NCI-H2196 treated with DMSO at 0.1 percent for 48 hours (cell line): ENCODE measurements around the gene NARS2.
"Not testable (repeated sequence)": the region's sequence is repeated elsewhere in the genome, so short reads cannot be mapped to it uniquely, and the experiment has no call there.

ENCODE experiments used
- DNase-seq: peaks from one replicate; lab custom pipeline; 2025; ENCODE audit not compliant: unreplicated experiment; lab: John Stamatoyannopoulos, UW

NARS2 gene

DNA sequence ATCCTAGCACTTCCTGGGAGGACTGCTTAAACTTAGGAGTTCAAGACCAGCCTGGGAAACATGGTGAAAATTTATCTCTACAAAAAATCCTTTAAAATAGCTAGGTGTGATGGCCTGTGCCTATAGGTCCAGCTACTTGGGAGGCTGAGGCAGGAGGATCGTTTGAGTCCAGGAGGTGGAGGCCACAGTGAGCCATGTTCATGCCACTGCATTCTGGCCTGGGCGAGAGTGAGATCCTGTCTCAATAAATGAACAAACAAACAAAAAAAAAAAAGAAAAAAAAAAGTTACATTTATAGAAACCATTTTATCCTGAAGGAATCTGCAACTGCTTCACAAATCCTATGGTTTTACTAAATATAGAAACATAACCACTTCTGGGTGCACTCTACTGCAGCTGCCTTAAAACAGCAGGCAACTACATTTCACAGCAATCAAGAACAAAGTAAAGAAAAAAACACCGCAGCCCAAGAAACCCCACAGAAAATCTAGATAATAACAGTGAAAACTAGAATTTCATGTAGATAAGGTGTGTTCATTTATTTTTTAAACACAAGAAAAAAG is 81.2 kb downstream of the NARS2 start:
- no peak for DNase-seq

- no peak for DNase-seq
These were observed 81.7 kb downstream of the NARS2 start for GRCh38 chr11:78492973-78493372.

- DNase-seq: no peak
These were observed 85.5 kb downstream of the NARS2 start for GRCh38 chr11:78489184-78489583.

GRCh38 chr11:78478536-78478935 is 96.1 kb downstream of the NARS2 start:
- DNase-seq: no peak

GRCh38 chr11:78476066-78476465 is 98.6 kb downstream of the NARS2 start:
- no peak for DNase-seq

- DNase-seq: no peak
These were observed 100.2 kb downstream of the NARS2 start for GRCh38 chr11:78474451-78474850.

- no peak for DNase-seq
These were observed 101.8 kb downstream of the NARS2 start for GRCh38 chr11:78472905-78473304.

DNA sequence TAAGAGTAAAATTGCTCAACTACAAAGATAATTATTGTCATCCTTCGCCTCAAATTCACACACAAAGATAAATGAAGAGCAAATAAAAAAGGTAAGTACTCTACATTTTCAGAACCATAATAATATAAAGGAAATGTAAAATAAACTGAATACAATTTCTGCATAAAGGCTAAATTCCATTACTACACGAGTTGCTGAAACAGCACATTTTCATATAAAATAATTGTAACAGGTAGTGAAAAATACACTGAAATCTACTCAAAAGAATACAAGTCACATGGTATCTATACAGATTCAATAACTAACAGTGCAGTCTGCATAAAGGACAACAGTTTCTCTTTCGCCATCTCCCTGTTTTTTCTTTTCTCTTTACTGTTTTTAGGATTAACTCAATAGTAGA is 102.3 kb downstream of the NARS2 start:
- DNase-seq: no peak

- DNase-seq: no peak
These were observed 103.7 kb downstream of the NARS2 start for GRCh38 chr11:78470861-78471442.

DNA sequence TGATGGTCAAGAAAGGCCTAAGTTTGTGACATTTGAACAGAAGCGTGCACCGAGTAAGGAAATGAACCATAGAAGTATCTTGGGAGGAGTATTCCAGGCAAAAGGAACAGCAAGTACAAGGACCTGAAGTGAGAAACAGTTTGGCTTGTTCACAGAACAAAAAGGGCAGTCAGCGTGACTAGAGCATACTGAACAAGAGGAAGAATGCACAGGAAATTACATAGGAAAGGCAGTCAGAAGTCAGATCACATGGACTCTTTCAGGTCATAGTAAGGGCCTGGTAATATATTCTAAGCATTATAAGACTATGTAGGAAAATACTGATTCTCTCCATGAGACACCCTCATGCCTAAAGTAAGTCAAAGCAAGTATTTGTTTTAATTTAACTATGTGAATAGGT is 104.8 kb downstream of the NARS2 start:
- no peak for DNase-seq

DNA sequence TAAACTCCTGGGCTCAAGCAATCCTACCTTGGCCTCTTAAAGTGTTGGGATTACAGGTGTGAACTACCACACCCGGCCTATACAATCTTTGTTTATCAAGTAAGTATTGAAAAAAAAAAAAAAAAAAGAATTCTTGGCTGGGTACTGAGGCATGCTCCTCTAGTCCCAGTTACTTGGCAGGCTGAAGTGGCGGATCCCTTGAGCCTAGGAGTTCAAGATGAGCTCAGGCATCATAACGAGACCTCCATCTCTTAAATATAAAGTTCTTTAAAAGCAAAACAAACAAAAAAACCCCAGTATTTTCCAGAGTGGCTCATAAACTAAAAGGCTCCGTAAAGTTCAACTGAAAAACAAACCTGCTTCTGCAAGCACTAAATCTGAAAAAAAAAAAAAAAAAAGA is 106.7 kb downstream of the NARS2 start:
- no peak for DNase-seq

- DNase-seq: no peak
These were observed 107.3 kb downstream of the NARS2 start for GRCh38 chr11:78467370-78467769.

GRCh38 chr11:78465169-78465942 is 109.3 kb downstream of the NARS2 start:
- no peak for DNase-seq

- not testable (repeated sequence) for DNase-seq
These were observed 109.9 kb downstream of the NARS2 start for GRCh38 chr11:78464787-78465168.

DNA sequence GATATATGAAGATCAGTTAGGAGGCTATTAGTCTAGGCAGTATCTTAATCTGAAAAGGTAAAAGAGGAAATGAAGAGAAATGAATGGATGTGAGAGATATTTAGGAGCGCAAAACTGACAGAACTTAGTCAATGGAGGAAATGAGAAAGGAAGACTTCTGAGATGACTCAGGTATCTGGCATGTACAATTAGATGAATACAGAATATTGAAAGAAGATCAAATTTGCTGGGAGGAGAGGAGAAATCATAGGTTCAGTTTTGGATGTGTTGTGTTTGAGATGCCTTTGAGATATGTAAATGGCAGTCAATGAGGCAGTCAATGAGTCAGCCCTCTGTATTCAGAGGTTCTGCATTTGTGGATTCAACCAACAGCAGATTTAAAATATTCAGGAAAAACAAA is 114.2 kb downstream of the NARS2 start:
- DNase-seq: no peak

- DNase-seq: no peak
These were observed 114.9 kb downstream of the NARS2 start for GRCh38 chr11:78459738-78460137.

GRCh38 chr11:78457448-78457847 is 117.2 kb downstream of the NARS2 start:
- no peak for DNase-seq

- no peak for DNase-seq
These were observed 121.3 kb downstream of the NARS2 start for GRCh38 chr11:78453140-78453935.

GRCh38 chr11:78451371-78452150 is 123.1 kb downstream of the NARS2 start:
- no peak for DNase-seq

DNA sequence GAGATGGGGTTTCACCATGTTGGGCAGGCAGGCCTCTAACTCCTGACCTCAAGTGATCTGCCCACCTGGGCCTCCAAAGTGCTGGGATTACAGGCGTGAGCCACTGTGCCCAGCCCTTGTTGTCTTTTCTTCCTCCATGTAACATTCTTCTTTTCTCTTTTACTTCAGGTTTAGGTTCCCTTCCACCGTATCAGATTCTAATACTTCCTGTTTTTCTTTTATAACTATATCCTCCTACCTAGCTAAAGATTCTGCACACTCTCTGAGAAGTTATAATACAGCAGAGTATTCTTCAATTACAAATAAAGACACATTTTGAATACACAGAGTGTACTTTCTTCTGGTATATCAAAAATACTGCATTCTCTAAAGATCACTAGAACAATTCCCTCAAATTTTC is 123.8 kb downstream of the NARS2 start:
- DNase-seq: no peak

DNA sequence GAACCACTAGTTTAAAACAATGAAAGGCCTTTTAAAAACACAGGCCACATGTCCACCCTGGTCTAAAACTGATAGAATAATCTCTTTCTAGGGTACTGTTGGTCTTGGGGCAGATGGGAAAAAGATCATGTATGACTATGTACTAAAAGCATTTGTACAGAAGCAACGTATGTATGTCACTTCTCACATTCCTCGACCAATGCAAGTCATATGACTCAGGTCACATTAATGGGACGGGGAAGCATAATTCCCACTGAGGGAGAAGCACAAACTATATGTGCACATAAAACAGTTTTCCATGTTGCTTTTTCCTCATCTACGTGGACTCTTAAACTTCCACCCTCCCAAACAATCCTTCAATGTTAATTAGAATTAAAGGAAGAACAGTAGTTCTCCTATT is 124.8 kb downstream of the NARS2 start:
- no peak for DNase-seq
